CD4-positive, alpha-beta T cell treated with Interferon gamma for 1 hour (primary cell): ENCODE results near the gene ZNF174.

Experiments used
- DNase-seq: peaks from one replicate; pipeline ENCODE4 v3.0.0-alpha.2; 2020

ZNF174 gene

DNA sequence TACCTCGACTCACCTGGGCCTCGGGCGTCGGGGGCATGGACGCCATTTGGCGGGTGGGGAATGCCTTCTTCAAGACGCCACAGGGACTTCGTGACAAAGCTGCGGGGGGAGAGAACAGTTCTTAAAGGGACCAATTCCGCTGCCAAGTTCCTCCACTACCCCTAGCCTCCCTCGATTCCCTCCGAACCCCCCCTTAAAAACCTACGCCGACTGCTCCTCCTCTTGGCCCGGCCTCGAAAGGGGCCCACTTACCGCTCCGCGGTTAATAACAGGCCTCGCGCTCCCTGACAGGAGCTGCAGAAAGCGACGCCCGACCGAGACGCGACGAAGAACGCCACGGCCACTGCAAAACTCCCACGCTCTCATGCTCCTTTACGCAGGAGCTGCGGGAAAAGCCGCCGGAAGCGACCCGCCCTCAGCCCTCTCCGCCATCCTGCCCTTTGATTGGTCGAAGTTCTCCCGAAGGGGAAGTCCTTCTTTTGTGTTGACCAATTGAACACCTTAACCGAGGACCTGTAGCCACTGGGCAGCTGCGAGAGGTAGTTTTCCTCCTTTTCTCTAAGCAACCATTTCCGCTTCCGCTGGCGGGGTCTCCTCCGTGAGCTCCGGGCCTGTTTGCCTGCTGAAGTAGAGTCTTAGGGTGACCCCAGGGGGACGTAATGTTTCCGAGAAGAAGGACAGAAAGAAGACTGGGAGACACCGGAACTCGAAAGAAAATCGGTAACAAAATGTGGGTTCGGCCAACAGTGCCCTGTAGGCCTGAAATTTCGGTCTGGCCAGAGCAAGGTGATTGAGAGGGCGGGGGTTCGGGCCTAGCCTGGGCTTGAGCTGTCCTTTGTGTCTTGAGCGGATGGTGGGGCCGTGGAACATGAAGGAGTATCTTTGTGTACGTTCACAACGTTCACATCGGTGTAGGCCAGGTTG lies 42.4 kb downstream of the ZNF174 start, which contains the start of the genes NAA60 and ZNF597:
NAA60 (plus strand) TSS at position 573 of the 924 bp plus-strand sequence. CDS start 32,548 bp downstream, outside the sequence.
ZNF597 (minus strand) TSS at position 397 of the 924 bp plus-strand sequence; CDS start at position 46, 351 bp downstream.
- peak; percentile 87 for DNase-seq

GRCh38 chr16:3444032-3444388 lies 43.0 kb downstream of the ZNF174 start:
- no peak for DNase-seq

DNA sequence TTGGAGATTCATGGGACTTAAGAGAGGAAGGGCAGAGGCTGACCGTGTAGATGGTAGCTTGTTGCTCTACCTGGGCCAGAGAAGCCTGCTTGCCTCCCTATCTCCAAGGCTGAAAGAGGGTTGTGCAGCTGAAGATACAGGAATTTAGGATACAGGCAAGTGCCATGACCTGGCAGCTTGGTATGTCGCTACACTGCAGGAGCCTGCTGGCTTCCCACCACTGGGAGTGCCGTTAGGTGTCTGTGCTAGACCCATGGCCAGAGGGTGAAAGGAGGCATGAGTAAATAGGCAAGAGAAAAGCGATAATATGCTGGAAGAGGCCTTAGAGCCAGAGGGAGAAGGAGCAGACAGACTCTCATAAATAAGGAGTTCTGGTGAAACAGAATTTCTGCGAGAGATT lies 53.1 kb downstream of the ZNF174 start:
- DNase-seq, result no peak

GRCh38 chr16:3454631-3455147 lies 53.7 kb downstream of the ZNF174 start:
- DNase-seq, result no peak

GRCh38 chr16:3457434-3458252 lies 56.6 kb downstream of the ZNF174 start:
- peak; percentile 89 for DNase-seq

- DNase-seq, result no peak
These were observed 57.4 kb downstream of the ZNF174 start for GRCh38 chr16:3458278-3458851.

- DNase-seq, result no peak
These were observed 57.9 kb downstream of the ZNF174 start for GRCh38 chr16:3458852-3459361.
